GM19025 (cell line): ENCODE measurements around the gene RAPH1.
"Not testable (repeated sequence)": the region's sequence is repeated elsewhere in the genome, so short reads cannot be mapped to it uniquely, and the experiment has no call there.

ENCODE experiments used
- ATAC-seq: cut with Tn5 transposase; IDR thresholded peaks from one replicate; pipeline ENCODE4 v1.9.1; 2021; ENCODE audit warnings: mild to moderate bottlenecking, low read depth, moderate library complexity; ENCODE audit not compliant: unreplicated experiment

RAPH1 gene

GRCh38 chr2:203372706-203373105 is 162.4 kb downstream of the RAPH1 start:
- not testable (repeated sequence) for ATAC-seq

GRCh38 chr2:203366639-203367466 is 168.2 kb downstream of the RAPH1 start:
- no peak for ATAC-seq

GRCh38 chr2:203361922-203362321 is 173.2 kb downstream of the RAPH1 start:
- ATAC-seq: no peak

- no peak for ATAC-seq
Measured at GRCh38 chr2:203361495-203361894, 173.6 kb downstream of the RAPH1 start.

- ATAC-seq: no peak
Measured at GRCh38 chr2:203360833-203361430, 174.2 kb downstream of the RAPH1 start.

GRCh38 chr2:203359450-203359849 is 175.7 kb downstream of the RAPH1 start:
- ATAC-seq: no peak

GRCh38 chr2:203354966-203355365 is 180.1 kb downstream of the RAPH1 start:
- ATAC-seq: no peak

GRCh38 chr2:203352604-203353255 is 182.4 kb downstream of the RAPH1 start:
- ATAC-seq: no peak

- ATAC-seq: no peak
Measured at GRCh38 chr2:203347375-203347774, 187.7 kb downstream of the RAPH1 start.

GRCh38 chr2:203346612-203347011 is 188.5 kb downstream of the RAPH1 start:
- ATAC-seq: no peak

GRCh38 chr2:203344667-203345066 is 190.4 kb downstream of the RAPH1 start:
- no peak for ATAC-seq
